Hematopoietic multipotent progenitor cell (in vitro differentiated cells): ENCODE measurements around the gene ASB4. TPM values are rescaled to one million over a fixed set of nuclear protein-coding genes. Genes with fewer than 3 reads are reported as not detected.
"Not testable (repeated sequence)": the region's sequence is repeated elsewhere in the genome, so short reads cannot be mapped to it uniquely, and the experiment has no call there.

Source experiments
- DNase-seq, 3 donors: peaks; one replicate each; pipeline ENCODE4 v3.0.0-alpha.2; 2011 to 2015; ENCODE audit warnings: low read depth in 2 of 3, low spot score in 2 of 3
- total RNA-seq: library from RNA; depleted of rRNA; stranded (reverse); fragments of >200 nt; gene quantifications from one replicate; pipeline ENCODE4 v1.2.3, GENCODE V29; 2012

ASB4 gene, protein sequence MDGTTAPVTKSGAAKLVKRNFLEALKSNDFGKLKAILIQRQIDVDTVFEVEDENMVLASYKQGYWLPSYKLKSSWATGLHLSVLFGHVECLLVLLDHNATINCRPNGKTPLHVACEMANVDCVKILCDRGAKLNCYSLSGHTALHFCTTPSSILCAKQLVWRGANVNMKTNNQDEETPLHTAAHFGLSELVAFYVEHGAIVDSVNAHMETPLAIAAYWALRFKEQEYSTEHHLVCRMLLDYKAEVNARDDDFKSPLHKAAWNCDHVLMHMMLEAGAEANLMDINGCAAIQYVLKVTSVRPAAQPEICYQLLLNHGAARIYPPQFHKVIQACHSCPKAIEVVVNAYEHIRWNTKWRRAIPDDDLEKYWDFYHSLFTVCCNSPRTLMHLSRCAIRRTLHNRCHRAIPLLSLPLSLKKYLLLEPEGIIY
- total RNA-seq, result not detected

DNA sequence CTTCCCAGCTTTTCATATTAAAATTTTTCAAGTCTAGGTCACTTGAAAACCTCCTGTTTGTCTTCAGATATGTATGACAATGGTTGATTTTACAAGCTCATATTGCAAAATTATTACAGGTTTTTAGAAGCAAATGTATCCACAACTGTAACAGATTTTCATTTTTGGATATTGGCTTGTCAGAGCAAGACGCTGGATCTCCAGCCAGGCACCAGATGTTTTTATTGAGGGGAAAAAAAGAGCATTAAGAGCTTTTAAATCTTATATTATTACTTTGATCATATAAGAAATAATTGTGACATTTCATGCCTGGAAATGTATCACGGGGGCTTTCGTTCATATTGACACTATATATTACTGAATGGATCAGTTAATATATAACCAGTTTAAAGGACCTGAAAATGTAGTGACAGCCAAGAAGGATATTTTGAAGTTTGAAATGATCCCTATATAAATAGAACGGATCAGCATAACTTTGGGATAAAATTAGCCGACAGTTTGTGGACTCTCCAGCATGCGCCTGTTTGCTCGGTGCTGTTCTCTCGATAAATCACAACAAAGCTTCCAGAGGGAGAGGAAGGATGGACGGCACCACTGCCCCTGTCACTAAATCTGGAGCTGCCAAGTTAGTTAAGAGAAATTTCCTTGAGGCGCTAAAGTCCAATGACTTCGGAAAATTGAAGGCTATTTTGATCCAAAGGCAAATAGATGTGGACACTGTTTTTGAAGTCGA, at the start of gene ASB4:
TSS of gene ASB4 (plus strand) at position 553 of the 733 bp plus-strand sequence. CDS start at position 582, 29 bp downstream.
- DNase-seq, result no peak

DNA sequence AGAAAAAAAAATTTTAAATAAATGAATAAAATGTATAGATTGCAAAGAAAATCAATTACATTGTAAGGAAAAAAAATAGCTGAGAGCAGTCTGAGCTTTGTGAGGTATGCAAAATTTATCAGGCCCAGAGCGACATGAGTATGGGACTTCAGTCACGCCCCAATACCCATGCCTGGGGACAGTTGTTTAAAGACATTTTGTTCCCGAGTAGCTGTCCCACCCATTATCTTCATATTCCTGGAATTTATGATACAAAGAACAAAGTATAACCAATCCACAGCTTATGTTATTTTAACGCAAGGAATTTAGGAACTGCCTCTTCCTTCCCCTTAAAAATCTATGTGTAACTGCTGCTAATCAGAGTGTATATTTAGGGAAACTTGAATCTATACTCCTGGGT, 49.3 kb upstream of the ASB4 start:
- no peak for DNase-seq

DNA sequence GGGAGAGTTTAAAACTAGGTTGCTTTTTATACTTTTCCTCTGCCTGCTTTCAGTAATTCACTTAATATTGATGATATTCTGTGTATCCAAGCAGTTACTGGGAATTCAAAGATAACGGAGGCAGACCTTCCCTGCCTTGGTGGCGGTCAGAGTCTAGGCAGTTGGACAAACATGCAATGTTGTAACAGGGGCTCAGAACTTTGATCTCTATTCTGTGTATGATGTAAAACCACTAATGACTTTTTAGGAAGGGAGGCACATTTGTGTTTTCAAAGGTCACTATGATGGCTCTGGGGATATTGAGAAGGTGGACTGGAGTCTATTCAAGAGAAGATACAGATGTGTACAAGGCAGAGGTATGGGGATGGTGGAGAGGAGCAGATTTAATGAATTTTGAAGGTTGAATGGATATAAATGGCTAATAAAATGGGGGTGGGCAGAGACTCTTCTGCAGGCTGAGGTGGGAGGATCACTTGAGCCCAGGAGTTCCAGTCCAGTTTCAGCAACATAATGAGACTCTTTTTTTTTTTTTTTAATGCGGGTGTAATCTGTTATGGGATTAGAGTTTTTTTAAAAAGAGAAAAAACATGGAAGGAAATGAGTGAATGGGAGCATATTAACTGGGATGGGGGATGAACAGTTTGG, 45.2 kb upstream of the ASB4 start:
- no peak for DNase-seq

DNA sequence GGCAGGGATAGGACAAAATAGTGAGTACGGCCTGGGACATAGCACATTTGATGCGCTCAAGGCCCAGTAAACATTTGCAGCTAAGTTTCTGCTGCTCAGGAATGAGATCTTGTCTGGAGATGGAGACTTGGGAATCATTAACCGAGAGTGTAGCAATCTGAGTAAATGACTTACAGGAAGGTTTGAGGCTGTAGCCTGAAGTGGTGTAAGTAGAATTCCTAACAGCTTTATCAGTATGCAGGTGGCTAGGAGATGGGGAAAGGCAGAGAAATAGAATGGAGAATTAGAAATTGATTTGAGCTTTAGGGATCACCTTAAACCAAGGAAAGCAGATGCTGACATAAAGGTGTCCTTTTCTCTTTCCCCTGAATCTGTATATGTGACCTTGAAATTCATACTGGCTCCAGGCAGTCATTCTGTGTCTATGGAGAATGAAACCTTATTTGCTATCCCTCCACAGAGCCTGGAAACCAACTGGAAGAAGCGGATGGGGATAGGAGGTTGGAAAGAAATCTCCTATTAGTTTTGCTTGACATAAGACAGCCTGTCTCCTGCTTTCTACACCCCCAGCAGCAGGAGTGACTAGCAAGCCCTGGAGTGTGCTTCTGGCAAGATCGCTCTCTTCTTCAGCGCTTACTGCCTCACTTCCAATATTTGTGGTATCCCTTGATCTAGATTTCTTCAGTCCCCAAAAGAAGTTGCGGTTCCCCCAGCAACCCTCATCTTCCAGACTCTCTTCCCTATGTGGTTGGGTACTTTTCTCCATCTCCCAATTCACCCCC, 44.5 kb upstream of the ASB4 start:
- DNase-seq, result no peak

DNA sequence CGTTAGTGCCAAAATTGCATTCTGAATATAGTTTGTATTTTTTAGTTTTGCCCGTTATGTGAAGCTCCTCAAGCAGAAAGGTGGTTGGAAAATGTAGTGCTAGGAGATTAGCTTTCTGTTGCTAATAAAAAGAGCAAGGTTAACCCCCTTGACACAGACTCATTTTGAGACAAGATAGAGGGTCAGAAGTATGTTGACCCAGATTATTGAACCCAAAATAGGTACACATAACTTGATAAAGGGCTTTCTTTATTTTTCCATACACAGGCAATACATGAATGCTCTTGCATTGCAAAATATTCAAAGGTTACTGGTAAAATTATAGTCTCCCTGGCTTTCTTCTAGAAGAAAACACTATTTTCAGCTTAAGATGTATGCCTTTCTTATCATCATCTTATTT, 40.9 kb upstream of the ASB4 start:
- DNase-seq, result no peak

DNA sequence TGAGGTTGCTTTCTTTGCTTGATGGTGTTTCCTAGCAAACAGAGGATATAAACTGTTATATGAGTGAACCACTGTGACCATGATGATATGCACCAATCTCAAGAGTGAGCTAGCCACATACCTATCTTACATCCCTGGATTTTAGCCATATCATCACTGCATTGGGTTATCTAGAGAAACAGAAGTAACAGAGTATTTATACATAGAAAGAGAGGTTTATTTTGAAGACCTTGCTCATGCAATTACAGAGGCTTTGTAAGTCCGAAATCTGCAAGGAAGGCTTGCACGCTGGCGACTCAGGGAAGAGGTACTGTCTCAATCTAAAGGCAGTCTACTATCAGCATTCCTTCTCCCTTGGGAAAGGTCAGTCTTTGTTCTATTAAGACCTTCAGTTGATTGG, 39.1 kb upstream of the ASB4 start:
- DNase-seq, result no peak

DNA sequence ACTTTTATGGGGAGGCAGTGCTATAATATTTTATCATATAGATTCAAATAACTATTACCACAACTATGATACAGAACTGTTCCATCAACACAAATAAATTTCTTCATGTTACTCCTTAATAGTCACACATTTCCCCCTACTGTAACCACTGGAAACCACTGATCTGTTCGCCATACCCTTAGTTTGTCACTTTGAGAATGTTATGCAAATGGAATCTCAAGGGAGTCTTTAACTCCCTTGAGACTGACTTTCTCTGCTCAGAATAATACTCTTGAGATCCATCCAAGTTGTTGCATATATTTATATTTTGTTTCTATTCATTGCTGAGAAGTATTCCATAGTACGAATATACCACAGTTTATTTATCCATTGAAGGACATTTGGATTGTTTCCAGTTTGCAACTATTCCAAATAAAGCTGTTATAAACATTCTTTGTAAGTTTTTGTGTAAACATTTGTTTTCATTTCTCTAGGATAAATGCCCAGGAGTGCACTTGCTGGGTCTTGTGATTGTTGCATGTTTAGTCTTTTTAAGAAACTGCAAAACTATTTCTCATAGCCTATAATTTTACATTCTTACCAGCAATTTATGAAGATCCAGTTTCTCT, 31.2 kb upstream of the ASB4 start:
- no peak for DNase-seq

DNA sequence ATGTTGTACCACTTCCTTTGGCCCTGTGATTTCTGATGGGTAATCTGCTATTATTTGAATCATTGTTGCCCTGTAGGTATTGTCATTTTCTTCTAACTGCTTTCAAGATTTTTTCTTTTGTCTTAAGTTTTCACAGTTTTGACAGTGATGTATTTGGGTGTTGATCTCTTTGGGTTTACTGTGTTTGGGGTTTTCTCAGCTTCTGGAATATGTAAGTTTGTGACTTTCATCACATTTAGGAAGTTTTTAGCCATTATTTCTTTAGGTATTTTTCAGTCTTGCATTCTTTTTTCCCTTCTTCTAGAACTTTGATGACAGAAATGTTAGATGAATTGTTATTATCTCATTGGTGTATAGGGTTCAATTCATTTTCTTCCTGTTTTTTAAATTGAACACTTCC, 27.8 kb upstream of the ASB4 start:
- DNase-seq, result no peak

DNA sequence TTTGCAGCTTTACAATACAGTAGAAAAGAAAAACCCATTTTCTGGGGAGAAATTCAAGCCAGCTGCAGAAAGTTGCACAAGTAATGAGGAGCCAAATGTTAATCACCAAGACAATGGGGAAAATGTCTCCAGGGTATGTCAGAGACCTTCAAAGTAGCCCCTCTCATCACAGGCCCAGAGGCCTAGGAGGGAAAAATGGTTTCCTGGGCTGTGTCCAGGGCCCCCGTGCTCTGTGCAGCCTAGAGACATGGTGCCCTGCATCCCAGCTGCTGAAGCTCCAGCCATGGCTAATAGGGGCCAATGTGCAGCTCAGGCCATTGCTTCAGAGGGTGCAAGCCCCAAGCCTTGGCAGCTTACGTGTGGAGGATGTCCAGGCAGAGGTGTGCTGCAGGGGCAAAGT, 25.1 kb upstream of the ASB4 start:
- DNase-seq, result not testable (repeated sequence)

DNA sequence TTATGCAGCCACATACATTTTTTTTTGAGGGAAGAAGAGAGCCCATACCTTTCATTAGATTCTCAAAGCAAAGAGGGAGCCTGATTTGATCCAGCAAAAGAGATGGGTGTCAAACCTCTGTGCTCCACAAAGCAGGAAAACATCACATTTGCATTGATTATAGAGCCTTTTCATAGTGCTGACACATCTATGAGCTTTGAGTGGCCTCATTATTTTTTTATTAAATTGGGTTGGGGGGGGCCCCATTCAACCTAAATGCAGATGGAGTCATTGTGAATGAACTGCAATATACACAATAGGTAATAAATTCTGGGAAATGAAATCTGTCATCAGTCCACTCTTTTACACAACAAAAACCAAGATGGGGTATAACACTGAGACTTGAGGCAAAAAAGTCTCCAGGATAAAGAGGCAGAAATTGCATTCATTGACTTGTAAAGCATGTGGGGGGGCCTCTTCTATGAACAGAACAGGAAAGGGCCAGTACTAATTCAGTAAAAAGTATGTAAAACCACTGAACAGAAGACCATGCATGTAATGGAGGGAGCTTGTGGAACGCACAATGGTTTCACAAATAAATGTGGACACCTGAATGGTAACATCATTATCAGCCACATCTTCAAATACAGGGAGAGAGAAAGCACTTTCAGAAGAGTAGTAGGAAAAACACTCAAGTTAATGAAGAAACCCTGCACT, 17.7 kb upstream of the ASB4 start:
- no peak for DNase-seq

DNA sequence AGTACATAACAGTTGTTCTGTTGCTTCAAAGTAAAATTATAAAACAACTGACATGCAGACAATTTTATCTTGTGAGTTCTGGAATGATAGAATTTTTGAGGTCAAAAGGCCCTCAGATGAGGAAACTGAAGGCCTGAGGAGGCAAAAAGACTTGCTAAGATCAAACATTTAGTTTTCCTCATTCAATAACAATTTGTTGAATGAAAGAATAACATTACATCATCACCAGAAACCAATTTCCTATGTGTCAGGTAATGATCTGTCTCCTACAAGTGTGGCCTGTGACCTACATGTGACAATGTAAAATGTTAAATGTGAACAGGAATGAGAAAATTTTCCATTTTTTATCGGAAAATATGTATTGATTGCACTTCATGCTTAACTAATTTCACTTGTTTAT, 16.6 kb upstream of the ASB4 start:
- DNase-seq, result no peak

DNA sequence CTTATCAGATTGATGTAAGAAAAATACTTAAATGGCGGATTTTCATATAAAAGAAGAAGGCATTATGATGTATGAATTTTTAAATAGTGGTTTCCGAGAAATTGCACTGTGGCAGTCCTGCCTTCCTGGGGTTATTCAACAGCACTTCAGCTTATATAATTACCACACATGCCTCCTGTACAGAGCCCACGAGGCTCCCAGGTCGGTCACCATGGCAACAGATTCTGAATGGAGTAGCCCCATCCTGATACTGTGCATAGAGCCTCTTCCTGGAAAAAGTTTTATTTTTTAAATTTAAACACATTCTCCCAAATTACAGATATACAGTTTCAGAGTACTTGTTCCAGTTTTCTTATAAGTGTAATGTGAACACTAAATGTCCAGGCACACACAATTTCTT, 15.9 kb upstream of the ASB4 start:
- DNase-seq, result no peak

DNA sequence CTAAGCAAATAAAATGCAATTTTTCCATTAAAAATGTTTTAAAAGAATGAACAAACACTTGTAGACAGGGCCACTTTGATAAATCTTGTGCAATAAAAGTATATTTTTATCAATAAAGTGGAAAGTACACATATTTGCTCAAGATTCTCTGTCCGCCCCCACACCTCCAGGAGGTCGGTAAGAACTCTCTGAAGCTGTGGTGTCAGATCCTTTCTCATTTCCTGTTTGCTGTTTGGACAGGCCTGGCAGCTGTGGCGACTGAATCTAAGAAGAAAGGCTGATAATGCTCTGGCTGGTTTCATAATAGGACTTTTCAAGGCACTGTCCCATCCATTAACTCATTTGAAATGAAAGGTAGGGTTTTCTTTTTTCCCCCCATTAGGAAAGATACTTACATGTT, 15.3 kb upstream of the ASB4 start:
- peak in 1 of 3 donors; percentile 32 for DNase-seq

DNA sequence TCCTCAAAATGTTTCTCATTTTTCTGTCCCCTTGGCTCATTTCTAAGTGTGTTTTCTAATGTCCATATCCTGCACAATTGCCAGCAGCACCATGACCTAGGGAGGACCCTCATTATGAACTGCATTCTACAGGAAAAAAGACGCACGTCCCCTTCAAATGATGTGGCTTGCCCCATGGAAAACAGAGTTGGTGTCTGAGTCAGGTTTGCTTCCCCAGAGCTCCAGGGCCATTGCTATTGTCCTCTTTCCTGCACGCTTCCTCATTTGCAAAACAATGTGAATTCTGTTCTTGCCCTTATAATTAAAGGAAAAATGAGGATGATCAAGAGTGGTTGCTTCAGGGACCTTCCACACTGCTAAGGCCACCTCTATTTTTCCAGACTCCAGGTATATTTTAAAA, 14.7 kb upstream of the ASB4 start:
- DNase-seq, result no peak

DNA sequence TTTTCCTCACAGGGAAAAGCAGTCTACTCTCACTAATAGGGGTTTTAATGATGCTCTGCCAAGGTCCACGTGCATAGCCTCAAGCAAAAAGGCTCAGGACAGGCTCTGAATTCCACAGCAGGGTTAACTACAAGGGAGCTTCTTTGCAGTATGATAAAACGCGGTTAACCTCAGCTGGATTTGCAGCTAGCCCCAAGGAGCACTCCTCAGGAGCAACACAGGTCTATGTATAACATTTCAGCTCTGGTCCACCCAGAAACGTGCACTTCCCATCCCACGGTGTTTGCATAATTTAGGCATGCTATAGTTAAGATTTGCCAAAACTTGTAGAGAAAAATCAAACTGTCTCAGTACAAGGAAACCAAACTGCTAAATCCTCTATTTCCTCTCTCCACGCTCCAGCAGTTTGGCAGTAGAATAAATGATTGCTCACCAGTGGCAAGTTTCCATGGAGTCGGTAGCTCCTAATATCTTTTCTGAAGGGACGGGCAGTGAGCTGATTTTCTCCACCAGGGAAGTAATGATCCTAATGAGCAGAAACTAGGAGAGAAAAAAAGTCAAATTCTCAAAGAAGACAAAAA, 13.1 kb upstream of the ASB4 start:
- DNase-seq, result no peak

DNA sequence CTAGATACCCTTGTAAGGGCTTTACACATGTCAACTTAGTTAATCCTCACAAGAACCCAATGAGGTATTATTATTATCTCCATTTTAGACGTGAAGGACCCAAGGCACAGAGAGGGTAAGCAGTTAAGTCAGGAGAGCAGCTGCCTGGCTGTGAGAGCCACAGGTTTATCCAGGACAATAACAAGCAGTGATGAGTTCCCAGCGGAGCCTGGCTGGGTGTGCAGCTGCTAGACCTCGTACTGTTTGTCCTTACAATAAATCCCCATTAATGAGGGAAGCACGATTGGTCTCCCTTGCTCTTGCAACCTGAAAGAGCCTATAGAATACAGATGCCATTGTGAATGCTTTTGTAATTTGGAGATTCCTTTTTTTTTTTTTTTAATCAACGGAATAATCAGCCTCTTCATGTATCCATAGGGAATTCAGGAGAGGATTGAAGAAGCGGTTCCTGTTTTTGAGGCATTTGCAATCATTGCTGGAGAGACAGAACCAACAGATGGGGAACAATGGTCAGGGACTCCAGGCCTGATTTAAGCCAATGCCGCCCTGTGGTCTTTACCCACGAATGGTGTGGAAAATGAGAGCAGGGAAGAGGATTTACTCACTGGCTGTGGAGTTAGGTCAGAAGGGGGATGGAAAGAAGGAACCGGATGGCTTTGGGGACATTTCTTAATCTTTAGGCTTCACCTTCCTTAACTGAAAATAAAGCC, 12.3 kb upstream of the ASB4 start:
- DNase-seq, result no peak

DNA sequence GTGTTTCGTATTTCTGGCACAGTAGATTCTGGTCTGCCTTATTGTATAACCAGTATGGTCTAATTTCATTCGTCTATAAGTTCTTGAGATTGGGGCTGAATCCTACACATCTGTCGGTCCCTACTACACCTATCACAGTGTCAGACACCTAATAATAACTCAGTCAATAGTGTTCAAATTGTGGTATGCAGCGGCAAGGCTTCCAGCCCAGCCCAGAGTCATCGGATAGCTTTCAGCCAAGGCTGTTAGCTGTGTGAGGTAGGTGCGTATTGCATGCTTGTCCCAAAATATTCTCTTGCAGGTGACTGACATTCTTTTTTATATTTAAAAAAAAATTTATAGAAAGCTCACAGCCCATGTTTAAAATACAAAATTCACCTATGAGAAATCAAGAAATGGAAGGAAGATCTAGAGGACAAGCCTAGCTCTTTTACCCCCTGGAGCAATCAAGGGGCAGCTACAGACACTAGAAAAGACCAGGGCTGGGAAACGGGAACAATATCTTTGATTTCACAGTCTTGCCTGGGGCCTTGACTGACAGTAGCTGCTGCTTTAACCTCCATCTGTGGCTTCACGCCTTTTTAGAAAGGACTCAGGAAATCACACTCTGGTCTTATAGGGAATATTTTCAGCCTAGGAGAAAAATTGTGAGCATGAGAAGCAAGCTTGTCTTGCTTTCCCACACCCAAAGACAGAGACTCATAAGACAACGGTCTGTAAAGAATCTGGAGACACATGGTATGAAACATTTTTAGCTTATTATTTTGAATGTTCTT, 9.5 kb upstream of the ASB4 start:
- DNase-seq, result no peak
